ENCODE results near the gene F11R. TPM values are rescaled to one million over a fixed set of nuclear protein-coding genes. Genes with fewer than 3 reads are reported as not detected.
A peak's percentile ranks its signal among the peaks of the same experiment; 100 is the strongest.
"Not testable (repeated sequence)": the region's sequence is repeated elsewhere in the genome, so short reads cannot be mapped to it uniquely, and the experiment has no call there.

F11R gene
- total RNA-seq, 2 donors from 2014 or later = 43.6 to 104 TPM

- intact Hi-C loops (cut with DNase I) = loop anchor here (5.0 to 10.0 kb wide), 2 partner anchors 113 to 525 kb away; no protein-coding TSS in a partner anchor
- H3K4me1 ChIP-seq (replicated peaks) = peaks cover 12% of the 10 kb centered on the region
- no peak for DNase-seq (ENCODE audit: low spot score)
- no peaks in the 10 kb centered on the region for H3K9me3 ChIP-seq
- H3K4me3 ChIP-seq = no peak overlapping the region
- H3K27ac ChIP-seq = peak overlapping the region in 1 of 2 donors; percentile 24
- H3K36me3 ChIP-seq = no peaks in the 10 kb centered on the region
- H3K27me3 ChIP-seq (replicated peaks; ENCODE audit: insufficient read depth) = no peaks in the 10 kb centered on the region
- 81% methylated on average over 2 of the region's 2 CpGs for WGBS
- TF ChIP-seq POLR2AphosphoS5 (IDR thresholded peaks at IDR 0.05) (no peak), POLR2A (IDR thresholded peaks at IDR 0.05) (no peak), CTCF (IDR thresholded peaks at IDR 0.05) (no peak)
These were observed 71.1 kb downstream of the F11R start for GRCh38 chr1:160949881-160950280.

- H3K27ac ChIP-seq = peak overlapping the region in 1 of 2 donors; percentile 56
- TF ChIP-seq POLR2AphosphoS5 (IDR thresholded peaks at IDR 0.05) = peak; percentile 38
- H3K9me3 ChIP-seq; intact Hi-C loops (cut with DNase I); H3K36me3 ChIP-seq; H3K27me3 ChIP-seq (replicated peaks; ENCODE audit: insufficient read depth); H3K4me3 ChIP-seq: not testable (repeated sequence)
- peaks cover 12% of the 10 kb centered on the region for H3K4me1 ChIP-seq (replicated peaks)
- DNase-seq (ENCODE audit: low spot score) = peak; percentile 37
- WGBS = 56% methylated on average over 7 of the region's 7 CpGs
These were observed 71.6 kb downstream of the F11R start for GRCh38 chr1:160949216-160949880.

- Histone ChIP-seq H3K4me1 (replicated peaks) (peaks cover 12% of the 10 kb centered on the region), H3K27ac (peak overlapping the region in 1 of 2 donors; percentile 56)
- H3K27me3 ChIP-seq (replicated peaks; ENCODE audit: insufficient read depth); DNase-seq (ENCODE audit: low spot score); H3K36me3 ChIP-seq; H3K9me3 ChIP-seq; H3K4me3 ChIP-seq; intact Hi-C loops (cut with DNase I): not testable (repeated sequence)
- peak; percentile 20 for TF ChIP-seq POLR2AphosphoS5 (IDR thresholded peaks at IDR 0.05)
- 14% methylated on average over 7 of the region's 7 CpGs for WGBS
These were observed 73.7 kb downstream of the F11R start for GRCh38 chr1:160947174-160947759.

GRCh38 chr1:160945881-160946280 lies 75.1 kb downstream of the F11R start:
- H3K36me3 ChIP-seq; H3K4me1 ChIP-seq (replicated peaks); H3K27ac ChIP-seq; H3K27me3 ChIP-seq (replicated peaks; ENCODE audit: insufficient read depth); intact Hi-C loops (cut with DNase I); DNase-seq (ENCODE audit: low spot score); H3K9me3 ChIP-seq; H3K4me3 ChIP-seq: not testable (repeated sequence)
- 48% methylated on average over 6 of the region's 6 CpGs for WGBS

Small RNAs within 50 kb of the gene (small RNA-seq; reads per million reads assigned to genes)
- gene AL591806.2 = 0 reads per million in 2 donors

Other genes starting within 250 kb of the F11R start
- 1 to 10 TPM in 1 of 2 donors, under 1 TPM in 1; 0.46 to 1.7 TPM for gene LY9, start 225.0 kb downstream of the F11R start, total RNA-seq
- gene CD244, start 158.3 kb downstream of the F11R start, total RNA-seq = 1 to 10 TPM in 1 of 2 donors, under 1 TPM in 1; 0.55 to 1.1 TPM
- gene ITLN1, start 136.0 kb downstream of the F11R start, total RNA-seq = 1 to 10 TPM in 1 of 2 donors, under 1 TPM in 1; 0.96 to 7.0 TPM
- 1 to 10 TPM in 1 of 2 donors, under 1 TPM in 1; 0.82 to 2.4 TPM for gene ITLN2, start 66.3 kb downstream of the F11R start, total RNA-seq
- gene TSTD1, start 17.8 kb upstream of the F11R start, total RNA-seq = 100 to 1,000 TPM; 137 to 648 TPM
- gene USF1, start 24.8 kb upstream of the F11R start, total RNA-seq = 10 to 100 TPM; 46.3 to 65.8 TPM
- gene ARHGAP30, start 48.7 kb upstream of the F11R start, total RNA-seq = 1 to 10 TPM; 3.2 to 5.3 TPM
- gene NECTIN4, start 68.4 kb upstream of the F11R start, total RNA-seq = 10 to 100 TPM in 1 of 2 donors, 1 to 10 TPM in 1; 9.6 to 18.6 TPM
- gene KLHDC9, start 77.2 kb upstream of the F11R start, total RNA-seq = 10 to 100 TPM; 24.8 to 33.3 TPM
- gene PFDN2, start 96.9 kb upstream of the F11R start, total RNA-seq = 10 to 100 TPM; 33.6 to 36.0 TPM
- 10 to 100 TPM; 31.1 to 51.7 TPM for gene NIT1, start 97.0 kb upstream of the F11R start, total RNA-seq
- gene DEDD, start 111.5 kb upstream of the F11R start, total RNA-seq = 10 to 100 TPM; 30.1 to 41.5 TPM
- 10 to 100 TPM; 71.3 to 72.8 TPM for gene UFC1, start 132.8 kb upstream of the F11R start, total RNA-seq
- 10 to 100 TPM; 28.1 to 32.1 TPM for gene USP21, start 138.3 kb upstream of the F11R start, total RNA-seq
- gene PPOX, start 145.3 kb upstream of the F11R start, total RNA-seq = 10 to 100 TPM; 13.8 to 42.6 TPM
- 10 to 100 TPM; 38.2 to 68.7 TPM for gene B4GALT3, start 156.4 kb upstream of the F11R start, total RNA-seq
- 1 to 10 TPM in 1 of 2 donors, under 1 TPM in 1; 0.55 to 3.4 TPM for gene ADAMTS4, start 177.9 kb upstream of the F11R start, total RNA-seq
- gene NDUFS2, start 181.2 kb upstream of the F11R start, total RNA-seq = 100 to 1,000 TPM; 108 to 111 TPM
- 10 to 100 TPM in 1 of 2 donors, 1 to 10 TPM in 1; 3.6 to 22.4 TPM for gene FCER1G, start 194.1 kb upstream of the F11R start, total RNA-seq
- gene APOA2, start 202.5 kb upstream of the F11R start, total RNA-seq = not detected
- gene TOMM40L, start 204.9 kb upstream of the F11R start, total RNA-seq = 10 to 100 TPM in 1 of 2 donors, 1 to 10 TPM in 1; 7.5 to 15.6 TPM
- gene NR1I3, start 217.1 kb upstream of the F11R start, total RNA-seq = not detected
- gene PCP4L1, start 237.6 kb upstream of the F11R start, total RNA-seq = 10 to 100 TPM in 1 of 2 donors, 1 to 10 TPM in 1; 7.6 to 10.1 TPM

Data from prostate gland (tissue), 2 donors.